LNCAP (cell line): Measurements from ENCODE around the gene GBX1.

Experiments
- CTCF ChIP-seq: fragments of 450-650 bp; IDR thresholded peaks from 2 replicates; pipeline ENCODE4 v1.5.1; 2017; ENCODE audit warnings: mild to moderate bottlenecking

The GBX1 gene

GRCh38 chr7:151133986-151134742, 33.3 kb downstream of the GBX1 start:
- no peak for TF ChIP-seq CTCF

GRCh38 chr7:151133266-151133985, 34.1 kb downstream of the GBX1 start:
- no peak for TF ChIP-seq CTCF

- no peak for TF ChIP-seq CTCF
These were observed 34.9 kb downstream of the GBX1 start for GRCh38 chr7:151132461-151133205.

- TF ChIP-seq CTCF = no peak
These were observed 35.8 kb downstream of the GBX1 start for GRCh38 chr7:151131592-151132293.

- no peak for TF ChIP-seq CTCF
These were observed 36.3 kb downstream of the GBX1 start for GRCh38 chr7:151131224-151131591.

DNA sequence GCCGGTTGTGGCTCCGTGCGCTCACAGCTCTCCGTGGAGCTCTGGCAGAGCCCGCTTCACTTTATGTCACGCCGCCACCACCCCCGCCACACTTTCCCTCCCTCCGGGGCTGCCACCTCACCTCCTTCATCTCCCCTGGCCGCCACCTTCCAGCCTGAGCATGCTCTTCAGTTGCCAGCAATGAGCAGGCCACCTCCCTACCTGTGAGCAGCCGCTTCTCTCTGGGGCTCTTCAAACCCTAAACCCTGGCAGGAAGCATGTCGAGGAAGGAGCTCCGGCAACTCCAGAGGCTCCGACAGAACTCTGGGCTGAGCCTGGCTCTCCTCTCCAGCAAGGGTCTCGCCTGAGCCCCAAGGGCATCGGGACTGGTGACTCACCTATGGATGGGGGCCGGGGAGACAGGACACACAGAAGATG, 36.7 kb downstream of the GBX1 start:
- TF ChIP-seq CTCF = no peak

- TF ChIP-seq CTCF = no peak
These were observed 37.4 kb downstream of the GBX1 start for GRCh38 chr7:151129960-151130591.
